GM12801 (cell line): ENCODE data around the gene HIPK3.

Source experiments
- CTCF ChIP-seq: IDR thresholded peaks from one replicate; pipeline ENCODE4 v1.5.1; 2011; ENCODE audit warnings: control low read depth; ENCODE audit not compliant: insufficient read length; ENCODE audit errors: extremely low read depth

Gene HIPK3

GRCh38 chr11:33264926-33265325, 7.7 kb downstream of the HIPK3 start:
- no peak for TF ChIP-seq CTCF

GRCh38 chr11:33266393-33267215, 9.4 kb downstream of the HIPK3 start:
- no peak for TF ChIP-seq CTCF

GRCh38 chr11:33268945-33269540, 11.9 kb downstream of the HIPK3 start:
- TF ChIP-seq CTCF: no peak

- no peak for TF ChIP-seq CTCF
Observed at GRCh38 chr11:33269822-33270221, 12.6 kb downstream of the HIPK3 start.

GRCh38 chr11:33271059-33271458, 13.9 kb downstream of the HIPK3 start:
- no peak for TF ChIP-seq CTCF

GRCh38 chr11:33272338-33273107, 15.3 kb downstream of the HIPK3 start:
- no peak for TF ChIP-seq CTCF

- no peak for TF ChIP-seq CTCF
Observed at GRCh38 chr11:33273656-33274055, 16.5 kb downstream of the HIPK3 start.
